GM18907 (cell line): ENCODE data around the gene DTNB.
"Not testable (repeated sequence)": the region's sequence is repeated elsewhere in the genome, so short reads cannot be mapped to it uniquely, and the experiment has no call there.

Experiments used
- ATAC-seq: cut with Tn5 transposase; IDR thresholded peaks from one replicate; pipeline ENCODE4 v1.9.1; 2021; ENCODE audit warnings: mild to moderate bottlenecking, moderate library complexity; ENCODE audit not compliant: unreplicated experiment

Gene DTNB

DNA sequence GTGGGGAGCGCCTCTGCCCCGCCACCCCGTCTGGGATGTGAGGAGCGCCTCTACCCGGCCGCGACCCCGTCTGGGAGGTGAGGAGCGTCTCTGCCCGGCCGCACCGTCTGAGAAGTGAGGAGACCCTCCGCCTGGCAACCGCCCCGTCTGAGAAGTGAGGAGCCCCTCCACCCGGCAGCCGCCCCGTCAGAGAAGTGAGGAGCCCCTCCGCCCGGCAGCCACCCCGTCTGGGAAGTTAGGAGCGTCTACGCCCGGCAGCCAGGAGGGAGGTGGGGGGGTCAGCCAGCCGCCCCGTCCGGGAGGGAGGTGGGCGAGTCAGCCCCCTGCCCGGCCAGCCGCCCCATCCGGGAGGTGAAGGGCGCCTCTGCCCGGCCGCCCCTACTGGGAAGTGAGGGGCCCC lies 39.6 kb downstream of the DTNB start:
- not testable (repeated sequence) for ATAC-seq

DNA sequence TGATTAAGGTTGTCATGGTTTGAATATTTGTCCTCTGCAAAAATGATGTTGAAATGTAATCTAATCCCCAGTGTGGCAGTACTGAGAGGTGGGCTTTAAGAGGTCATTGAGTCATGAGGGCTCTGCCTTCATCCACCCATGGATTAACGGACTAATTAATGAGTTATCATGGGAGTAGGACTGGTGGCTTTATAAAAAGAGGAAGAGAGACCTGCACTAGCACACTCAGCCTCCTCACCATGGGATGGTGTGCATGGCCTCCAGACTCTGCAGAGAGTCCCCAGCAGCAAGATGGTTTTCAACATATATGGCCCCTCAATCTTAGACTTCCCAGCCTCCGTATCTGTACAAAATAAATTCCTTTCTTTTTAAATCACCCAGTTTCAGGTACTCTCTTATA lies 41.0 kb downstream of the DTNB start:
- no peak for ATAC-seq

DNA sequence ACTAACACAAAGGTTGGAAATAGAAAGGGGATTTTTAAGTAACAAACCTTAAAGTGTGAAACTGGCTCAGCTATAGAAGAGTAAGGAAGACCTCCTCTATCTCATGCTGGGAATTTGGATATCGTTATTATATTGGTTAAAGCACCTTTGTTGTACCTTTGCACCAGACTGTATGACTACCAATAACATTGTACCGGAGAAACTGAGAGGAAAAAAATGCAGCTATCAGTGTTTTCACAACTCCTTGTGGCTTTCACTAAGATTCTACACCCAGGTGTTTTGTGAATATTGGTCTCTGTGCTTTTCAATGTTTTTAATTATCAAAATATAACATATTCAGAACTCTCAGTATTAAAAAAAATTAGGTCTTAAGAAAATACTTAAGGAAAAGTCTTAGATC lies 48.7 kb downstream of the DTNB start:
- ATAC-seq = no peak

DNA sequence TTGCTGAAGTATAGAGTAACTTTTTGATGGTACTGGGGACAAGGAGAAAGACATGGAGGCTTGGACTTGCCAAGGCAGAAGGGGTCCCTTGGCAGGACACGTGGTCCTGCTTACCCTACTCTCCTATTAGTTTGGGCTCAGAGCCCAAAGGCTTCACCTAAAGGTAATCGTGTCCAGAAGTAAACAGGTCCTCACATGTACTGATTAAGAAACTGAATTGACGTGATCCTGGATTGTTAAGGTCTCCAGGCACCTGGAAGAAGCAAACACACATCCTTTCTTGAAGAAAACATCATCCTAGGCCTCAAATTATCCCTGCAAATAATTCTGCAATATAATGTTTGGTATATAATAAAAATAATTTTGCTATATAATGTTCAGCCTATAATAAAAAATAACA lies 50.0 kb downstream of the DTNB start:
- ATAC-seq = no peak

DNA sequence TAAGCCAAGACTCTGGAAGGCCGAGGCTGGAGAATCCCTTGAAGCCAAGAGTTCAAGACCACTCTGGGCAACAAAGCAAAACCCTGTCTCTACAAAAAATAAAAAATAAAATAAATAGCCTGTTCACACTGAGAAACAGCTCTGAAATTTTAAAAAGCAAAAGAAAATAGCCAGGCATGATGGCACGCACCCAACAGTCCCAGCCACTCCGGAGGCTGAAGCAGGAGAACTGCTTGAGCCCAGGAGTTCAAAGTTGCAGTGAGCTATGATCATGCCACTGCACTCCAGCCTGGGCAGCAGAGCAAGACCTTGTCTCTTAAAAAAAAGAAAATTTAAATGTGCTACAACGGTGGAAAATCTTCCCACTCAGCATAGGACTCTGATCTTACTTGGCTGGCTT lies 52.7 kb downstream of the DTNB start:
- no peak for ATAC-seq

DNA sequence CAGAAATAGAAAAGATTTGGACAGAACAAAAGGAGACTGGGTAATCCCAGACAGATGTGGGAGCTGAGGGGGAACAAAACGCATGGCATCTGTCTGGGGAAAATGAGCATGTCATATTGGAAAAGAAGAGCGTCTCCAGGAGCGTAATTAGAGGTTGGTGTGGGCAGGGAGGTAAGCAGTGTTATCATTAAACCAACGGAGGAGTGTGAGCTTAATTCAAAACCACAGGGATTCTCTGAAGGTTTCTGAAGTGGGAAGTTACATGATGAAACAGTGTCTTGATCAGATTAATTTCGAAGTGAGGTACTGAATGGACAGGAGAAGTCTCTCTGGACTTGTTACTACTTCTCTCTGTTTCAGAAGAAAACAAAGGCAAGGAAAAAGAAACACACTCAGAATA lies 53.3 kb downstream of the DTNB start:
- no peak for ATAC-seq

DNA sequence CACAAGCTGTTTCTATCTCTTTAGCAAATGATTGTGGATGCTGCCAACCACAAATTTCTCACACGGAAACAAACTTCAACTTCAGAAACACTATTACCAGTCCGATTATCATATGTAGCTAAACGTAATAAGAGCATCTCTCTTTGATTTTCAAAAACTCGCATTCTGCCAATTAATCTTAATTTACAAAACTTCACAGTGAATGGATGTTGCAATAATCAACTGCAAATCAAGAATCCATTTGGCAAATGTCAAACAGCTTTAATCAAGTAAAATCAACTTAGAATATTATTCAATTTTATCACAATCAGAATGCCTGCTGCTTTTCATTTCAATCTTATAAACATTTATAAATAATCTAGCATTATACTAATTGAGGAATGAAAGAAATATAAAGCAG lies 54.2 kb downstream of the DTNB start:
- ATAC-seq = no peak

DNA sequence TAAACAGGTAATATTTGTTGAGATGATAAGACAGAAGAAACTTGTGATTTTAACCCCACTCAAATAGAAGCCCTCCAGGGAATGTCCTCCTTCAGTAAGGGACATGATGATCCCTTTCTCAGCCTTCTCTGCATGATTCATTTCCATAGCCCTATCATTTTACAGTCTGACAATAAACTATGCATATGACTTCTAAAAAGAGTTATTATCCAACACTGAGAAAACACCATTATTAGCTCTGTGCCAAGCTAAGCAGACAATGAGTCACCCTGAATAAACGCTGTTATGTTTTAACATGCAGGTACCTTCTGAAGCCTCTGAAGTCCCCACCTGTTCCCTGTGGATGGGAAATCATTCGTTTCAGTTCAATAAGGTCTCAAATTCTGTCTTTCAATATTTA lies 54.7 kb downstream of the DTNB start:
- ATAC-seq = no peak

DNA sequence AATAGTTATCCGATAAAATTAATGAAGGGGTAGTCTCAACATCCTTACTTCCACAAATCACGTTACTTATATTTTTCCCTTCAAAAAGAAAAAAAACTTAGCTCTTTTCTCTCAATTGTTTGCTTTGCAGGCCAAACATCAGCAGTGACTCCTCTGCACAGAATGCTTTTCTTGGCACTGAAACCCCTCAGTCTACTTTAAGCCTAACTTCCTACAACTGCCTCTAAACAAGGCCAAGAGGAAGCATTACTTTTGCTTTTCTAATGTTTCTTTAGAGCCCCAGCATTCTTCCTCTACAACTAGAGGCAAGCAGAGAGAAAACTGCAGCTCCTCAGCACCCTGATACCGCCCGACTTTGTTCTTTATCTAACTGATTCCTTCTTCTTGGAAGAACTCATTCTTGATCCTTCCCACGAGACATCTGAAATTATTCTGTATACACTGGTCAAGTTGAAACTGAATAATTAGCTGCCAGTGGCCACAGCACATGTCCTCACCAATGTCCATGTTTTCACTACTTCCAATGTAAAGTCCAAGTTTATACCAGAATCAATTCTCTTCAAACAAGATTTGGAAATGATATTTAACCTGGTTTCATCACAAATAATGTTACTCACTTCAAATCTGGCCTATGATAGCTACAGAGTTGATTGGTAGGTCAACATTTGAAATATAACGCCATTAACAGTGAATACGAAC lies 55.3 kb downstream of the DTNB start:
- ATAC-seq = no peak

DNA sequence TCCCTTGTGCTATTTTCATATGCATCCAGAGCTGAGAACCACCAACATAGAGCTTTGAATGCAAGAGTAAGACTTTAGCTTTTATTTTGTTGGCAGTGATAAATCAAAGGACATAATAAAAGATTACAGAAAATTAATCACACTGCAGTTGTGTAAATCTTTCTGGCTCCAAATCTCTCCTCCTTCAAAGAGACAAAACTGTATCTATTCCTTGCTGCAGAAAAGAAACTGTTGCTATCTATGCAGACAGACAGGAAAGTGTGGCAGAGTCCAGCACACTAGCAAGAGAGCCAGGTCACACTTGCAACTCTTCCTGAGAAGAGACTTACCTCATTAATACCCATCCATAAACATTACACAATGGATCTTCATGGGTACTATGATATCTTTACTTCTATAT lies 57.5 kb downstream of the DTNB start:
- no peak for ATAC-seq

DNA sequence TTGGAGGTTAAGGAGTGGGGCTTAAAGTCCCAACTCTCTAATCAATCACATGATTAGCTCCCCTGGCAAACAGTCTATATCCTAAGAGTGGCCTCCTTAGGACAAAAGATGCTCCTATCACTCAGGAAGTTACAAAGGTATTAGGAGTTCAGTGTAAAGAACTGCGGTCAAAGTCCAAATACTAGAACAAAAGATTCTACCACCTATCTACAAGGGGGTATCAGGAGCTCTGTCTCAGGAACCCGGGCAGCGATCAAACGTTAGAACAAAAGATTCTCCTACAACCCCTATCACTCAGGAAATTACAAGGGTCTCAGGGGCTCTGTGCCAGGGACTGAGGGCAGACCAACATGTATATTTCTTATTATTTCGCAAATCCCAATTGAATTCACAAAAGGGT lies 58.0 kb downstream of the DTNB start:
- no peak for ATAC-seq

DNA sequence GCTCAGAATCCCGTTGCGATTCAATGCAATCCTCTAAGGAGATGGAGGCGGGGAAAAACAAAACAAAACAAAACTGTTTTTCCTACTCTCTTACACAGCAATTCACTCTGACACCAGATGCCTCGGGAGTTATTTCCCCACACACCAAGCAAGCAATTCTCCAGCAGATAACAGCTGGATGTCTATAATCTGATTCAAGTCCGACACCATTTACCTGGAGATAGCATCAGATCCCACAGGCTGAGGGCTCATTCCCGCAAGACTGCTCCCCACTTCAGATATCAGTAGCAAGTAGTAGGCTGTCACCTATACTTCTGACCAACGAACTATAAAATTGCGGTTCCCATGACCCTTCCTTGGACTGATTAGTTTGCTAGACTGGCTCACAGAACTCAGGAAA lies 58.7 kb downstream of the DTNB start:
- no peak for ATAC-seq

DNA sequence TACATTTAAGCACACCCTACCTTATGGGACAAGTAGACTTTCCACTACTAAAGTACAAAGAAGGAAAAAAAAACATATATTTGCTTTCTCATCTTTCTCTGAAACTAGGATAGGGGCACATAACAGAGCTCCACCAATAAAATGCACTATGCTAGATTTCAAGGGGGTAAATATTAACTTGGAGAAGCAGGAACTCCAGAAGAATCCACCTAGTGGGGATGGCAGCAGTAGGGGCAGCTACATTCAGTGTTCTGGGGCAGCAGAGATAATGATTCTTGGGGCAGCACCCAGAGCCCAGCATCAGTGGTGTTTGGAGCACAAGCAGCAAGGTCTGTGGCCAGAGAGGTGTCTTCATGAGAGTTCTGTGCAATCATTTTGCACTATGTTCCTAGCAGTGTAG lies 64.7 kb downstream of the DTNB start:
- ATAC-seq = no peak

DNA sequence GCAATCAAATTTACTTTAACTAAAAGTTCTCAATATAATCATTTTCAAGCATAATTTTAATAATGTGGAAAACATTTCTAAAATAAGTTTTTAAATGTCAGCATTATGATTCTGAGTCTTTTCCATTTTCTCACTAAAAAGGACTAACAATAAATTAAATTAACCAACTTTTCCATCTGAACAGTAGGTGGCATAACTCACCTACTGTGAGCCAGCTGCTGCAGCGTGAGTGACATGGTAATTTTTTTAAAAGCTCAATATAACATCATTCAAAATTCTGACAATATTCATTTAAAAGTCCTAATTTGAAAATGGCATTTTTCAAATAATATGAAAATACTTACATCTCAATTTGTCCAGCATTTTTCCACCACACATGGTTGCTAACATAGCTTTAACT lies 66.5 kb downstream of the DTNB start:
- no peak for ATAC-seq

DNA sequence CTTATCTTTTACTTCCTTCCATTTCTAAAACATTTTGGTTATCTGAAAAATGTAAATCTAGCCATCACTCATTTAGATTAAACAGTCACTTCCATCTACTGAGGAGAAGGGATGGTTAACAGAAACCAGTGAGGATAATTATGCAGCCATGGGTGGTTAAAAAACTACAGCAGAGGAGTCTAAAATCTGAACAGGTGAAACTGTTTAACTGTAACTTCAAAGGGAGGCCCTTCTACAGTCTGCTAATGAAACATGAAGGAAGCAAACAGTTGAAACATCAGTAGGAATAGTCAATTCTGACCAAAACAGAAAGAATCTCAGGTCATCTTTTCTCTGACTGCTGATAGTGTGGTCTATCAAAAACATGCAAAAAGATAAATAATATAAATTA lies 71.0 kb downstream of the DTNB start:
- peak; percentile 41 for ATAC-seq

DNA sequence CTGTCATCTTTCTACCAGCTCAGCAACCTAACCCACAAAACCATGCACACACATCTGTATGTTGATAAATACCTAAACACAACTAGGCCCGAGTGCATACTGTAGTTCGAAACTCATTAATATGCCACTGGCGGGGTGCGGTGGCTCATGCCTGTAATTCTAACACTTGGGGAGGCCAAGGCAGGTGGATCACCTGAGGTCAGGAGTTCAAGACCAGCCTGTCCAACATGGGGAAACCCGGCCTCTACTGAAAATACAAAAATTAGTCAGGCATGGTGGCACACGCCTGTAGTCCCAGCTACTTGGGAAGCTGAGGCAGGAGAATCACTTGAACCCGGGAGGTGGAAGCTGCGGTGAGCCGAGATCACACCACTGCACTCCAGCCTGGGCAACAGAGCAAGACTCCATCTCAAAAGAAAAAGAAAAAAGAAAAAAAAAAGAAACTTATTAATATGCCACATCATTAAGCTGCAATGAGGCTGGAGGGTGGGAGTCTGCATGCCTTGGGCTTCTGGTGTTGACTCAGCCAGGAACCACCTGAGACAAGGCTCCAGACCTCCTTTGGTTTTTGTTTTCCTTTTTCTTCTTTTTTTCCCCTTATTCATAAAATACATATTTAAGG lies 71.6 kb downstream of the DTNB start:
- ATAC-seq = peak; percentile 62

DNA sequence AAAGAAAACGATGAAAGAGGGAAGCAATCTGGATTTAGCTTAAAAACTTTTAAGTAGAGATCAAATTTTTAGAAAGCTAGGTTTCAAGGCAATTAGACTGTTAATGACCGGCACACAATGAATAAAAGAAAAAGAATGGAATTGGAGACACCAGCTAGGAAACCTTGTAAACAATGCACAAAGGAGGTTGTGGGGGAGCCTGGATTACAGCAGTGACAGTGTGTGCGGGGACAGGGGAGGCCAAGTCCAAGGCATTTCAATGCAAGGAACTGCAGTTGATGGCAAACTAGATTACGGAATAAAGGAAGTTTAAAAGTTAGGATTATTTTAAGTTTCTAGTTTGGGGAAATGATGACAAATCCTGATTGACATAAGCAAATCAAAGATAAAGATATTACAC lies 74.5 kb downstream of the DTNB start:
- no peak for ATAC-seq

DNA sequence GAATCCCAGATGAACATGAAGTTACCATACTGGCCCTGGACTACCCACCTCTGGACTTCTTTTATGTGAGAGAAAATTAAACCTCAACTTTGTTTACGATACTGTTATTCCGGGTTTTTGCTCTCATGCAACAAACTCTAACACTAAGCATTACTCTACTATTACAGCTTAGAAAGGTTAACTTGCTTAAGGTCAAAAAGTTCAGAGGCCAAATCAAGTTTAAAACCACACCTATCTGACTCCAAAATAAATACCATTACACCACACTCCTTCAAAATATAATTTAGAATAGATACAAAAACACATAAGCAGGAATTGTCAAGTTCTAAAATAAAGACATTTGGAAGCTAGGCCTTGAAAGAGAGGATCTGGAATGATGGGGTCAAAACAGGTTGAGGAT lies 75.0 kb downstream of the DTNB start:
- no peak for ATAC-seq

DNA sequence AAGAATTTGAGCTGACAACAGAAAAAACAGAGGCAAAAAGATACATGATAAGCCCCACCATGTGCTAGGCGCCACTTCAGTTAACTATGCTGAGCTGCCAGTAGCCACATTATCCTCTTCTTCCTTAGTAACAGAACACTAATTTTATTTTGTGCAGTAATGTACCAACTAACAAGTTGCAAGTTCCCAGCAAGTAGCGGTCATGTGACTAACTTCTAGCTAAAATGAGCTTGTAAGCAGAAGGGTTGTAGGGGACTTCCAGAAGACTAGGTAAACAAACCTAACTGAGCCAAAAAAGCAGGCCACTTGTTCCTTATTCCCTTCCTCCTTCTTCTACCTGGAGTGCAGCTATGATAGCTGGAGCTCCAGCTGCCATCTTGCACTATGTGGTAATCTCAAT lies 75.5 kb downstream of the DTNB start:
- no peak for ATAC-seq

DNA sequence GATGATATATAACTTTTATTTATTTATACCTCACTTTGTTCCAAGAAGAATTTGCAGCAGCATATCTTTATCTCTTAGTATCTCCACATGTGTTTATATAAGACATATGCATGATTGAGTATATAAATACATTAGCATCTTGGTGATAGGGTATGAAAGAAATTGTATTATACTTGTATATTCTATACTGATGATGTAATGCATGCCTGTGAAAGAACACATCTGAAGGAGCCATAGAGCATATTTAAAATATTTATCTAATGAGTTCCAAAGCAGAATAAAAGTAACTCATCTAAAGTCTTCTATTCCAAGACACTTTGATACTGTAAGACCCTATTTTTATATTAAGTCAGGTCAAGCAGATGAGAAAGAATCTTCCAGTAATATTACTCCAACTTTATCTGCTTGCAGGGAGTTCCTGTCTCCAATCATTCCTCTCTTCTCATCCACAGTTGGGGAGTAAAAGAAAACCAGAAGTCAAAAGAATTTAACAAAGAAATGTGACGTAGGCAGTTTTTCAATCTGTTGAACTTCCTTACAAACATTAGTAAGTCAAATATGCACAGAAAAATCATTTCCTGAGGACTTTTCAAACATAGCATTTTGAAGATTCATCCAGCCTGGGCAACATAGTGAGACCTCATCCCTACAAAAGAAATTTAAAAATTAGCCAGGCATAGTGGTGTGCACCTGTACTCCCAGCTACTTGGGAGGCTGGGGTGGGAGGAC lies 76.7 kb downstream of the DTNB start:
- no peak for ATAC-seq

DNA sequence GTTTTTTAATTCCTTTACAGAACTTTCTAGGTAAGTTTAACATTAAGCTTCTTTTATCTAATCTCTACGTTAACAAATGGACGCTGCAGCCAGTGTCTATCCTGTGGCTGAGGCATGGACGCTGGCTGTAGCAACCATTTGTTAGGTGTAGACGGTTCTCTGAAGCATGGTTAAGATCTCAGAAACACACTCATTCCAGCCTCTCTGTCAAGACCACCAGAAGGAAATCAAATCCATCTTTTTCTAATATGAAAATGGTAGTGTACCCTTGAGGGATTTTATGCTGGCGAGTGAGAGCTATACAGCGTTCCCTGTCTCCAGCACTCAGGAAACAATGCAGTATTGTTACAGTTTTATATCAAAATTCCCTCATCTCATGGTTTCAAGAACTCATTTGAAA lies 78.0 kb downstream of the DTNB start:
- ATAC-seq = no peak

DNA sequence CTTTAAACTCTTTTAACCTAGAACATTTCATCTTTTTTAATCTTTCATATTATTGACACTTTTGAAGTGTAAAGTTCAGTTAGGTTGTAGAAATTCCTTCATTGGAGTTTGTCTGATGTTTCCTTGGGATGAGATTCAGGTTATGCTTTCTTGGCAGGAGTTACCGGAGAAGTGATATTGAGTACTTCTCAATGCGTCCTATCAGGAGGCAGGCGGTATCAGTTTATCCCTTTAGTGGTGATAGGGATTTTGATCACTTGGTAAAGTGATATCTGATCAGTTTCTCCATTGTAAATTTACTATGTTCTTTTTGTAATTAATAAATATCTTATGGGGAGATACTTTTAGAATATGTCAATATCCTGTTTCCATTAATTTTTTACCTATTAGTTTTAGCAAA lies 78.4 kb downstream of the DTNB start:
- ATAC-seq = no peak
